PC-3 (cell line): ENCODE data around the gene RHOXF1. TPM values are rescaled to one million over a fixed set of nuclear protein-coding genes. Genes with fewer than 3 reads are reported as not detected.

Experiments used
- total RNA-seq: library from RNA; depleted of rRNA; stranded (reverse); fragments of >200 nt; gene quantifications from 2 replicates; pipeline ENCODE4 v1.2.3, GENCODE V29; 2014; rRNA removed

RHOXF1 gene
- total RNA-seq, 1 experiment from 2014 or later, result not detected

Other genes starting within 250 kb of the RHOXF1 start
- 13.8 and 18.6 TPM in 2 replicates for gene RNF113A, start 244.2 kb downstream of the RHOXF1 start, total RNA-seq
- 122 and 167 TPM in 2 replicates for gene NDUFA1, start 244.1 kb downstream of the RHOXF1 start, total RNA-seq
- gene AKAP14, start 220.0 kb downstream of the RHOXF1 start, total RNA-seq, result not detected in 2 replicates
- gene NKAP, start 172.2 kb downstream of the RHOXF1 start, total RNA-seq, result 5.2 and 5.6 TPM in 2 replicates
- not detected in 2 replicates for gene RHOXF2B, start 38.2 kb downstream of the RHOXF1 start, total RNA-seq
- gene RHOXF2, start 42.7 kb upstream of the RHOXF1 start, total RNA-seq, result not detected in 2 replicates
- gene ZBTB33, start 134.9 kb upstream of the RHOXF1 start, total RNA-seq, result 12.1 and 14.3 TPM in 2 replicates
- not detected in 2 replicates for gene TMEM255A, start 195.5 kb upstream of the RHOXF1 start, total RNA-seq
- gene ATP1B4, start 246.2 kb upstream of the RHOXF1 start, total RNA-seq, result not detected in 2 replicates